Type B pancreatic cell (in vitro differentiated cells): ENCODE results near the gene EFNB2. TPM values are rescaled to one million over a fixed set of nuclear protein-coding genes. Genes with fewer than 3 reads are reported as not detected.

Experiments
- DNase-seq: peaks from one replicate; pipeline ENCODE4 v3.0.0; 2021; ENCODE audit warnings: mixed read lengths; ENCODE audit not compliant: unreplicated experiment; ENCODE audit errors: extremely low spot score
- H3K27ac Mint-ChIP-seq: 2 replicates; pipeline ENCODE4 v1.8.0; 2021; ENCODE audit warnings: mild to moderate bottlenecking, mixed read lengths
- H3K27me3 Mint-ChIP-seq: 2 replicates; pipeline ENCODE4 v1.8.0; 2021; ENCODE audit warnings: mixed read lengths
- H3K36me3 Mint-ChIP-seq: 2 replicates; pipeline ENCODE4 v1.8.0; 2021; ENCODE audit warnings: mixed read lengths
- H3K4me1 Mint-ChIP-seq: one replicate; pipeline ENCODE4 v1.8.0; 2021; ENCODE audit warnings: mixed read lengths; ENCODE audit not compliant: unreplicated experiment
- H3K4me3 Mint-ChIP-seq: 2 replicates; pipeline ENCODE4 v1.8.0; 2021; ENCODE audit warnings: mild to moderate bottlenecking, mixed read lengths
- H3K9me3 Mint-ChIP-seq: 2 replicates; pipeline ENCODE4 v1.8.0; 2021; ENCODE audit warnings: mixed read lengths
- total RNA-seq: library from RNA; stranded (reverse); gene quantifications from 2 replicates; pipeline ENCODE4 v1.2.1, GENCODE V29; 2021; ENCODE audit warnings: low replicate concordance
- TF ChIP-seq, protein P1 (sequence below): fragments of 200-600 bp; sonication (generic); conservative IDR thresholded peaks from 2 replicates; pipeline ENCODE4 v1.5.0; 2021; ENCODE audit warnings: antibody characterized with exemption, mild to moderate bottlenecking

The EFNB2 gene
- total RNA-seq, 1 donor from 2014 or later: 67.1 TPM

DNA sequence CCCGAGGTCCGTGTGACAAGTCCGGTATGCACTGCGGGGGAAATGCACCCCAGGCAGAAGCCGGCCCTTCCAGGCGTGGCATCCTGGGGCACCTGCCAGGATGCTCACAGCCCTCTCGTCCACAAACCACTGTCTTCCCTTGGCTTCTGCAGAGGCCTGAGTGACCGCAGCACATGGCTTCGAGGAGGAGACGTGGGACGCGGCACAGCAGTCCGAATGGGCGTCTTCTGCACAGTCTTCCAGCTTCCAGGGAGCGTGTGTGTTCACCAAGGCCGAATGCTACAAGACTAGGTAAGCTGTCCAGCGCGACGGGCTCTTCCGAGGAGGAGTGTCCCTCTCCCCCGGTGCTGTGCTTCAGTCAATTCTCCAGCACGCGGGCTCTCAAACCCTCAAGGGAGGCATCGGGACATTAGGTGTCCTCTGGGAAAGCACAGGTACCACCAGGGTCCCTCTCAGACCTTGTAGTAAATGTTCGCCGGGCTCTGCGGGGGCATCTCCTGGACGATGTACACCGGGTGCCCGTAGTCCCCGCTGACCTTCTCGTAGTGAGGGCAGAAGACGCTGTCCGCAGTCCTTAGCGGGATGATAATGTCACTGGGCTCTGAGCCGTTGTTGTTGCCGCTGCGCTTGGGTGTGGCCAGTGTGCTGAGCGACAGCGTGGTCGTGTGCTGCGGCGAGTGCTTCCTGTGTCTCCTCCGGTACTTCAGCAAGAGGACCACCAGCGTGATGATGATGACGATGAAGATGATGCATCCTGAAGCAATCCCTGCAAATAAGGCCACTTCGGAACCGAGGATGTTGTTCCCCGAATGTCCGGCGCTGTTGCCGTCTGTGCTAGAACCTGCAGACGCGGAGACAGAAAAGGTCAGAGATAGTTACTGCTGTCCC lies 42.6 kb downstream of the EFNB2 start:
- TF ChIP-seq, protein P1, sequence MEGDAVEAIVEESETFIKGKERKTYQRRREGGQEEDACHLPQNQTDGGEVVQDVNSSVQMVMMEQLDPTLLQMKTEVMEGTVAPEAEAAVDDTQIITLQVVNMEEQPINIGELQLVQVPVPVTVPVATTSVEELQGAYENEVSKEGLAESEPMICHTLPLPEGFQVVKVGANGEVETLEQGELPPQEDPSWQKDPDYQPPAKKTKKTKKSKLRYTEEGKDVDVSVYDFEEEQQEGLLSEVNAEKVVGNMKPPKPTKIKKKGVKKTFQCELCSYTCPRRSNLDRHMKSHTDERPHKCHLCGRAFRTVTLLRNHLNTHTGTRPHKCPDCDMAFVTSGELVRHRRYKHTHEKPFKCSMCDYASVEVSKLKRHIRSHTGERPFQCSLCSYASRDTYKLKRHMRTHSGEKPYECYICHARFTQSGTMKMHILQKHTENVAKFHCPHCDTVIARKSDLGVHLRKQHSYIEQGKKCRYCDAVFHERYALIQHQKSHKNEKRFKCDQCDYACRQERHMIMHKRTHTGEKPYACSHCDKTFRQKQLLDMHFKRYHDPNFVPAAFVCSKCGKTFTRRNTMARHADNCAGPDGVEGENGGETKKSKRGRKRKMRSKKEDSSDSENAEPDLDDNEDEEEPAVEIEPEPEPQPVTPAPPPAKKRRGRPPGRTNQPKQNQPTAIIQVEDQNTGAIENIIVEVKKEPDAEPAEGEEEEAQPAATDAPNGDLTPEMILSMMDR: no peak
- Mint-ChIP-seq H3K27me3 (no peaks in the 10 kb centered on the region), H3K4me1 (peaks cover 30% of the 10 kb centered on the region), H3K4me3 (no peak overlapping the region), H3K36me3 (peaks cover 47% of the 10 kb centered on the region), H3K27ac (no peak overlapping the region), H3K9me3 (no peaks in the 10 kb centered on the region)
- DNase-seq: no peak

DNA sequence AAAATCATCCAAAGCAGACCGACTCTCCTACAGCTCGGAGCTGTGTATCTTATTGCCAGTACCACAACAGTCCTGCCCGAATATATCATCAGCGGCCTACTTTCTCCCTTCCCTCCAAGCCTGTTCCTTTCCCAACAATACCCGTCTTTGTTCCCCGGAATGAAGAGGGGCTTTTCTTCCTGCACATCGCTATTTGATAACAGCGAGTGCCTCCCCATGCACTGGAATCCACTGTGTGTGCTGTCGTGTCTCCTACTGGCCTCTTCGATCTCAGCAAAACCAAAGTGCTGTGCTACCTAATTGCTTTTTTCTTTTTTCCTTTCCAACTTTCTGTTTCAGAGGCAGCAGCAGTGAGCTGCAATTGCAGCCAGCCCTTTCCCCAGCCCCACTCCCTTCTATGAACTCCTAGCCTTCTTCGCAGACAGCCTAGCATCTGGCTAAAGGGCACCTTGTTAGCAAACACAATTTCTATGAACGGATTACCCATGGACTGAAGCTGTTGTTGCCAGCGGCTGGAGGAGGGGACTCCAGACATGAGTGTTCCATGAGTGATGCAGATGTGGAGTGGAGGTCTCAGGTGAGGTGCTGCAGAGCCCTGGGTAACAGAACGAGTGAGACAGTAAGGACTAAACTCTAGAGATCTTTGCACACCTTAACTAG lies 43.4 kb downstream of the EFNB2 start:
- Mint-ChIP-seq H3K36me3 (peaks cover 47% of the 10 kb centered on the region), H3K9me3 (no peaks in the 10 kb centered on the region), H3K4me1 (peaks cover 22% of the 10 kb centered on the region), H3K27me3 (no peaks in the 10 kb centered on the region), H3K4me3 (no peak overlapping the region), H3K27ac (no peak overlapping the region)
- no peak for DNase-seq
- TF ChIP-seq, protein P1: no peak

DNA sequence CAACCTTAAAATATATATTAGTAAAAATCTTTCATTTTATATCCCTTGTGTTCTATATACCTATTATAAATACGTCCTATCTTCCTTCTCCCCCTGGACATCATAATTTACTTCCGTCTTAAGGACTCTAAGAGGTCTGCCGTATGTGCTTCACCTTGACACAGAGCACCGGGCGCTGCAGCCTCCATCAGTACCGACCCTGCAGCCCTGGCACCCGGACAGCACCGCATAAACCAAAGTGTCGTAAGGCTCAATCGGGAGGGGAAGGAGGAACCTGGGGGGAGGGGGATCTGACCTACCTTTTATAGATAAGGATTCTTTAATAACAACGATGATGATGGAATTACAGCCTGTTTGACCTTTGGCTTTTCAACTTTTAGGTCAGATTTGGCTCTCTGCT lies 44.0 kb downstream of the EFNB2 start:
- H3K27ac Mint-ChIP-seq: no peak overlapping the region
- H3K4me3 Mint-ChIP-seq: no peak overlapping the region
- no peak for DNase-seq
- TF ChIP-seq, protein P1: no peak
- peaks cover 4% of the 10 kb centered on the region for H3K9me3 Mint-ChIP-seq
- H3K36me3 Mint-ChIP-seq: peaks cover 47% of the 10 kb centered on the region
- H3K4me1 Mint-ChIP-seq: peaks cover 16% of the 10 kb centered on the region
- H3K27me3 Mint-ChIP-seq: no peaks in the 10 kb centered on the region

DNA sequence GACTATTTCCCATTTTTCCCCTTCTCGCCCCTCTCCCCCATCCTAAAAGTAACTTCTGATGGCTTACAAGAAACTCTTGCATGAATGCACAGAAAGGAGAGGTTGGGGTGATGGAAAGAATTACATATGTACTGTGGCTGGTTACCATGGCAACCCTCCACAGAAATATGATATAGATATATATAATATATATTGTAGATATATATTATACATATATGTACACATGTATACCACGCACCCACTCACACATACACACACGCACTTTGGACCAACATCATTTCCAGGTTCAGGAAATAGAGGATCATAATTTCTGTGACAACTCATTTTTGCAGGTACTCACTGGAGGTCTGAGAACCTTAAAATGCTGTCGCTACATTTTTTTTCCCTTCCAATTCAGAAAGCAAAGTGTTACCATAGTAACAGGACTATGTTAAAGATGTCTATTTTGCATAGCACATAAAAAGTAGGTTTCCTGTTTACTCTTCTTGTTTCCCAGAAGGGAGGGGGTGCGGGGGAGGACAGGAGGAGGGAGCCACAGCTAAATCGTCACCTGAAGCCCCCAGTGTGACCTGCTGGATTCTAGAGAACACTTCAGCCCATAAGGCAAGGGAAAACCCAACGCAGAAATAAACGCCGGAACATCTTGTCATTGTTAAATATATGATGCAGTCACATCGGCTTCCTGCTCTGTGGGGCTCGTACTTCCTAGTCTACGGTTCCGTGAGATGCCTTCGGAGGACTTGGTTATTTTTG lies 44.7 kb downstream of the EFNB2 start:
- Mint-ChIP-seq H3K9me3 (peaks cover 6% of the 10 kb centered on the region), H3K4me1 (peaks cover 10% of the 10 kb centered on the region), H3K4me3 (no peak overlapping the region), H3K27ac (no peak overlapping the region), H3K27me3 (no peaks in the 10 kb centered on the region), H3K36me3 (peaks cover 42% of the 10 kb centered on the region)
- TF ChIP-seq, protein P1: no peak
- DNase-seq: no peak

DNA sequence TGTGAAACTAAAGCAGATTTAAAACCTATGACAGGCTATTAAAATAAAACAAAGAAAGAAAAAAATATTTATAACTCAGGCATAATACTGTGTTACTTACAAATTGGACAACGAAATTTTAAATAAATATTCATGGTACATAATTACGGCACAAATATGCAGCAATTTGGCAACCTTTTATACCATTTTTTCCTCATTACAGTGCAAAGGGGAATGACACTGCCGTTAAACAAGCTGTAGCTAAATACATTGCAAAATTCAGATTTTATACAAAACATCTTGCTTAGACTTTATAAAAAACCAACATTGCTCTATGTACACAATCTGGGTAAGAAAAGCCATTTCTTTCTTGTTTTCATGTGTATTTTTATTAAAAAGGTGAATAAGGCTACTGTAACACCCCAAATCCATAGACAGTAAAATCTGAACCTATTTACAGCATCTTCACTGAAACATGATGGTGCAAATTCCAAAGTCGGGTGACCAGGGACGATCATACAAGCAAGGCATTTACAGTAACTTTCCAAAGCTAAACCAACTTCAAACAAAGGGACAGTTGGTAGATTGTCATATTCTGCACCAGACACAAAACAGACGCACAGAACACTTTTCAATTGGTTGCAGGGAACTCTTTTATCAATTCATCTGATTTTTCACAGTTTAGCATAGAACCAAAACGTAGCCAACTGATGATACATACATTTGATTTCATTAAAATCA lies 45.5 kb downstream of the EFNB2 start:
- Mint-ChIP-seq H3K9me3 (peaks cover 6% of the 10 kb centered on the region), H3K4me3 (no peak overlapping the region), H3K27me3 (no peaks in the 10 kb centered on the region), H3K4me1 (peaks cover 10% of the 10 kb centered on the region), H3K27ac (no peak overlapping the region), H3K36me3 (peaks cover 42% of the 10 kb centered on the region)
- no peak for DNase-seq
- TF ChIP-seq, protein P1: no peak
